Gastrocnemius medialis (tissue), 4 donors: Measurements from ENCODE around the gene ZNF285.

Experiments
- CTCF ChIP-seq, 5 experiments: fragments of 450-650 bp in 3 of 5; fragments of 200-600 bp in 2 of 5; sonication (generic) in 2 of 5; IDR thresholded peaks in 4 of 5; conservative IDR thresholded peaks in 1 of 5; 1 replicate in 4 of 5; 2 replicates in 1 of 5; pipeline ENCODE4 v1.5.1; 2016 to 2019; ENCODE audit warnings: antibody characterized with exemption in 5 of 5, mild to moderate bottlenecking in 3 of 5, moderate library complexity in 3 of 5
- POLR2A ChIP-seq, 2 donors: fragments of 450-650 bp; IDR thresholded peaks; one replicate each; pipeline ENCODE4 v1.6.1; 2017; ENCODE audit warnings: antibody characterized with exemption in 2 of 2, mild to moderate bottlenecking in 2 of 2, moderate library complexity in 2 of 2

- TF ChIP-seq CTCF (IDR thresholded peaks at IDR 0.05 in 4 of 5, conservative IDR thresholded peaks at IDR 0.05 in 1 of 5), result no peak
- TF ChIP-seq POLR2A (IDR thresholded peaks at IDR 0.05), result no peak
These were observed at the start of gene ZNF285 for GRCh38 chr19:44401139-44402115.
